Vagina (tissue), 2 donors: ENCODE data around the gene ALOX15B. TPM values are rescaled to one million over a fixed set of nuclear protein-coding genes. Genes with fewer than 3 reads are reported as not detected.

Experiments
- DNase-seq, 2 donors: peaks; one replicate each; pipeline ENCODE4 v3.0.0-alpha.2; 2017; ENCODE audit errors: extremely low spot score in 2 of 2
- H3K27ac ChIP-seq: fragments of 200-600 bp; sonication (generic); one replicate; pipeline ENCODE4 v1.5.1; 2019
- H3K27me3 ChIP-seq: fragments of 200-600 bp; sonication (generic); one replicate; pipeline ENCODE4 v1.5.1; 2019
- H3K36me3 ChIP-seq, 2 donors: fragments of 200-600 bp; sonication (generic); one replicate each; pipeline ENCODE4 v1.5.1; 2017 to 2019
- H3K4me1 ChIP-seq: fragments of 200-600 bp; sonication (generic); one replicate; pipeline ENCODE4 v1.5.1; 2019
- H3K4me3 ChIP-seq, 2 donors: fragments of 200-600 bp; sonication (generic); 1 replicate in 1 of 2; 2 replicates in 1 of 2; pipeline ENCODE4 v1.5.1; 2016 to 2019
- H3K9me3 ChIP-seq: fragments of 200-600 bp; sonication (generic); one replicate; pipeline ENCODE4 v1.5.1; 2019
- CTCF ChIP-seq, 3 experiments: fragments of 450-650 bp in 2 of 3; fragments of 200-600 bp in 1 of 3; sonication (generic) in 1 of 3; IDR thresholded peaks; one replicate each; pipeline ENCODE4 v1.5.1; 2017 to 2019; ENCODE audit warnings: antibody characterized with exemption in 3 of 3, mild to moderate bottlenecking in 2 of 3, moderate library complexity in 2 of 3
- POLR2A ChIP-seq, 2 donors: fragments of 450-650 bp; IDR thresholded peaks; one replicate each; pipeline ENCODE4 v1.6.1; 2017; ENCODE audit warnings: antibody characterized with exemption in 2 of 2, mild to moderate bottlenecking in 2 of 2, moderate library complexity in 2 of 2
- POLR2AphosphoS5 ChIP-seq, 2 donors: sonication (generic); formaldehyde crosslinking; IDR thresholded peaks; one replicate each; pipeline ENCODE4 v1.9.0; 2017; ENCODE audit warnings: antibody characterized with exemption in 2 of 2, mild to moderate bottlenecking in 2 of 2, low read depth in 1 of 2; ENCODE audit not compliant: insufficient read depth in 1 of 2
- intact Hi-C: fragments of 100-400 bp; cut with DNase I; formaldehyde crosslinking; loops from one replicate; pipeline ENCODE4 v1.15.1; 2023
- total RNA-seq: library from RNA; depleted of rRNA; stranded (reverse); fragments of >200 nt; gene quantifications from one replicate; pipeline ENCODE4 v1.2.3, GENCODE V29; 2016

ALOX15B gene
- total RNA-seq, 1 donor from 2014 or later, result 28.7 TPM

GRCh38 chr17:8039611-8040168 lies 831 bp downstream of the ALOX15B start:
- Histone ChIP-seq H3K4me3 (peak overlapping the region; percentile 26 to 47), H3K27ac (no peak overlapping the region), H3K36me3 (no peaks in the 10 kb centered on the region), H3K27me3 (no peaks in the 10 kb centered on the region), H3K4me1 (peaks cover 25% of the 10 kb centered on the region), H3K9me3 (no peaks in the 10 kb centered on the region)
- no peak for TF ChIP-seq POLR2A (IDR thresholded peaks at IDR 0.05)
- TF ChIP-seq CTCF (IDR thresholded peaks at IDR 0.05), result no peak
- TF ChIP-seq POLR2AphosphoS5 (IDR thresholded peaks at IDR 0.05; ENCODE audit: insufficient read depth in 1 of 2, low read depth in 1 of 2), result no peak
- intact Hi-C loops, result no loop called here
- DNase-seq, result peak in 1 of 2 donors; percentile 82

GRCh38 chr17:8041249-8041928 lies 2.5 kb downstream of the ALOX15B start:
- no peak for DNase-seq
- Histone ChIP-seq H3K27ac (no peak overlapping the region), H3K36me3 (no peaks in the 10 kb centered on the region), H3K4me1 (peaks cover 25% of the 10 kb centered on the region), H3K4me3 (peak overlapping the region in 1 of 2 donors; percentile 13), H3K27me3 (no peaks in the 10 kb centered on the region), H3K9me3 (no peaks in the 10 kb centered on the region)
- intact Hi-C loops, result no loop called here
- TF ChIP-seq POLR2AphosphoS5 (IDR thresholded peaks at IDR 0.05; ENCODE audit: insufficient read depth in 1 of 2, low read depth in 1 of 2) (no peak), CTCF (IDR thresholded peaks at IDR 0.05) (peak in 2 of 3 experiments; percentile 38 to 43)

GRCh38 chr17:8041979-8042378 lies 3.1 kb downstream of the ALOX15B start:
- Histone ChIP-seq H3K4me1 (peaks cover 25% of the 10 kb centered on the region), H3K4me3 (no peak overlapping the region), H3K36me3 (no peaks in the 10 kb centered on the region), H3K27me3 (no peaks in the 10 kb centered on the region), H3K9me3 (no peaks in the 10 kb centered on the region), H3K27ac (no peak overlapping the region)
- TF ChIP-seq CTCF (IDR thresholded peaks at IDR 0.05) (no peak), POLR2A (IDR thresholded peaks at IDR 0.05) (no peak), POLR2AphosphoS5 (IDR thresholded peaks at IDR 0.05; ENCODE audit: insufficient read depth in 1 of 2, low read depth in 1 of 2) (no peak)
- intact Hi-C loops, result no loop called here
- no peak for DNase-seq

GRCh38 chr17:8044819-8045810 lies 6.3 kb downstream of the ALOX15B start:
- intact Hi-C loops, result no loop called here
- H3K4me3 ChIP-seq, result no peak overlapping the region
- TF ChIP-seq CTCF (IDR thresholded peaks at IDR 0.05) (no peak), POLR2AphosphoS5 (IDR thresholded peaks at IDR 0.05; ENCODE audit: insufficient read depth in 1 of 2, low read depth in 1 of 2) (no peak), POLR2A (IDR thresholded peaks at IDR 0.05) (no peak)
- peaks cover 10% of the 10 kb centered on the region for H3K4me1 ChIP-seq
- no peaks in the 10 kb centered on the region for H3K27me3 ChIP-seq
- H3K36me3 ChIP-seq, result no peaks in the 10 kb centered on the region
- no peak overlapping the region for H3K27ac ChIP-seq
- H3K9me3 ChIP-seq, result no peaks in the 10 kb centered on the region
- DNase-seq, result peak in 1 of 2 donors; percentile 69
